GM18861 (cell line): ENCODE results near the gene RAD51B.
A peak's percentile ranks its signal among the peaks of the same experiment; 100 is the strongest.

Experiments used
- ATAC-seq: cut with Tn5 transposase; IDR thresholded peaks from one replicate; pipeline ENCODE4 v1.9.1; 2021; ENCODE audit not compliant: unreplicated experiment

Gene RAD51B

GRCh38 chr14:68684466-68685418 lies 865.2 kb downstream of the RAD51B start:
- no peak for ATAC-seq

DNA sequence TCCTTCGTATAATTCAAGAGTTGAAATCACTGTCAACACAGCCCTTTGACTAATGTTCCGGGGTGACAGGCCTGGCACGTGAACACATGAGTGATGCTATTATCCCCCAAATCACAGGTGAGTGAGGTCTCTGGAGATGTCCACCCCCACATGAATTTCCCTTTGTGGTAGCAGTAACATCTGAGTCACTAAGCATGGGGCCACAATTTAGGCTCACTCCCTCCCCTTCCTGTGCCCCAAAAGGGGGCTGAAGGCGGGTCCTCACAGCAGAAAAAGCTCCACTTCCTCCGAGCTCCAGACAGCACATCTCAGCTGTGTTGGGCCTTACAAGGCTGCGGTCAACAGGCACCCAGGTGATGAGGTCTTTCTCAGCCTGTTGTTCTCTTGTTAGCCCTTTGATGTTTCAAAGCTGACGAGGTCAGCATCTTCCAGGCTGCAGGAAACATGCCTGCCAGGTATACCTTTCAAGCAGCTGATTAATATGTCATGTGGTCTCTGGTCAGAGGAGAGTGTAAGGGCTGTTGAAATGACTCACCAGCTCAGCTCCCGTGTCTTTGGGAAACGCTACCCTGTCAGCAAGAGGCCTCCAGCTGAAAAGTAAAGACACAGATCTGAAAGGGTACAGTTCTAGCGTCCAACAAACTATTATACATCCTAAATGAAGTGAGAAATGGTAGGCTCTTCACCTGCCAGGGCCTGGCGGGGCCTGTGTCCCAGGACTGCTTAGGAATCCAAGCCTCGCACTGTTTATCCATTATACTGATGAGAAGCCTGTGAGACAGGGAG lies 866.0 kb downstream of the RAD51B start:
- peak; percentile 82 for ATAC-seq

DNA sequence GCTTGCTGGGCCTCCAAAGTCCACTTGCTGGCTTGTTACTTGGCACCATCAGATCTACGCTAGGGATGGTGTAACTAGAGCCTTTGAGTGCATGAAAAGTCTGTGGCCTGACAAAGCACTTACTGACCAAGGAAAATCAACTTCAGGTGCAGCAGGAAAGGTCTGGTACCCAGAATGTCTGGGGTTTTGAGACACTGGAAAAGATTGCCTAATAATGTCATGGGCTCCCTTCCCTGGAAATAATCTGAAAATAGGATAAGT lies 866.6 kb downstream of the RAD51B start:
- no peak for ATAC-seq

- no peak for ATAC-seq
These were observed 867.1 kb downstream of the RAD51B start for GRCh38 chr14:68686724-68687123.

DNA sequence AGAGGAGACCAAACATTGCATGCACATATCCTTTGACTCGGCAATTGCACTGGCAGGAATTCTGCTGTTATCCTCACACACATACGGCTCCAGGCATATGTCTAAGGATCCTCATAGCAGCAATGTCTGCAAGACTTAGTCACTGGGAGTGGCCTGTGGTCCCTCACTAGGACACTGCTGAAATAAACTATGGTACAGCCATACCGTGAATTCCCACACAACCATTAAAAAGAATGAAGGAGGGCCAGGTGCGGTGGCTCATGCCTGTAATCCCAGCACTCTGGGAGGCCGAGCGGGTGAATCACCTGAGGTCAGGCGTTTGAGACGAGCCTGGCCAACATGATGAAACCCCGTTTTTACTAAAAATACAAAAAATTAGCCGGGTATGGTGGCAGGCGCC lies 868.2 kb downstream of the RAD51B start:
- ATAC-seq = no peak

DNA sequence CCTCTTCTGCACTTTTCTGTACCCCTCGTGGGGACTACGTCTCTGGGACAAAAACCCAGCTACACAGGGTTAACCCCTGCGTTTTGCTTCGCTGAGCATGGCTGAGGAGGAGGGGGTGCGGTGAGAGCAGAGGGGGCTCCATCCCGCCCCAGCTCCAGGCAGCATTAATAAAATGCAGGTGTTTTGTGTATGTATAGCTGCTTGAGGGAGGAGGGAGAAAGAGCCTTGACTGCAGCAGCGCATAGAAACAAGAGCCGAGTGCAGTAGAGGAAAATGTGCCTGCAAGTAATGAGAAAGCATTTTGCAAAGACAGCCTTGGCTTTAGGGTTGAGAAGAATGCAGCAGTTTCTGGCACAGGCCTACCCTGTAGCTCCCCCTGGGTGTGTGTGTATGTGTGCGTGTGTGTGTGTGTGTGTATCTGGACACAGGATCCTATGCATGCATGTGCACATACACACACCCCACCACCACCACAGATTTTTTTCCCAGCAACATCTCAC lies 869.3 kb downstream of the RAD51B start:
- ATAC-seq = no peak

DNA sequence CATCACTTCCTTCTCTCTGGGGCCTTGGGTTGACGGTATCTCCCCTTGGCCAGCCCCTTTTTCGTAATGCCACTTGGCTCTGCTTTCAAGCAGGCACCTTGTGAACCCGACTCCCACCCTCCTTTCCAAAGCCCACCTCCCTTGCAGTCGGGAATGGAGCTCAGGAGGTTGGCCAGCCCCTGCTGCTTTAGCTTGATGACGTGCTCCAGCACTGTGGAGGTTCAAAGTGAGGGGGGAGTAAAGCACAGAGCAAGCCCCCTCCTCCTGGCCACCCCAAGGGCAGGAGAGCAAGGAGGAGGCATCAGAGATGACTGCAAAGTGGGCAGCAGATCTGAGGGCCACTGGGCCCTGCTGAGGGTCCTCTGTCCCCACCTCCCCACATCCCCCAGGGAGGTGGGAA lies 869.9 kb downstream of the RAD51B start:
- no peak for ATAC-seq

DNA sequence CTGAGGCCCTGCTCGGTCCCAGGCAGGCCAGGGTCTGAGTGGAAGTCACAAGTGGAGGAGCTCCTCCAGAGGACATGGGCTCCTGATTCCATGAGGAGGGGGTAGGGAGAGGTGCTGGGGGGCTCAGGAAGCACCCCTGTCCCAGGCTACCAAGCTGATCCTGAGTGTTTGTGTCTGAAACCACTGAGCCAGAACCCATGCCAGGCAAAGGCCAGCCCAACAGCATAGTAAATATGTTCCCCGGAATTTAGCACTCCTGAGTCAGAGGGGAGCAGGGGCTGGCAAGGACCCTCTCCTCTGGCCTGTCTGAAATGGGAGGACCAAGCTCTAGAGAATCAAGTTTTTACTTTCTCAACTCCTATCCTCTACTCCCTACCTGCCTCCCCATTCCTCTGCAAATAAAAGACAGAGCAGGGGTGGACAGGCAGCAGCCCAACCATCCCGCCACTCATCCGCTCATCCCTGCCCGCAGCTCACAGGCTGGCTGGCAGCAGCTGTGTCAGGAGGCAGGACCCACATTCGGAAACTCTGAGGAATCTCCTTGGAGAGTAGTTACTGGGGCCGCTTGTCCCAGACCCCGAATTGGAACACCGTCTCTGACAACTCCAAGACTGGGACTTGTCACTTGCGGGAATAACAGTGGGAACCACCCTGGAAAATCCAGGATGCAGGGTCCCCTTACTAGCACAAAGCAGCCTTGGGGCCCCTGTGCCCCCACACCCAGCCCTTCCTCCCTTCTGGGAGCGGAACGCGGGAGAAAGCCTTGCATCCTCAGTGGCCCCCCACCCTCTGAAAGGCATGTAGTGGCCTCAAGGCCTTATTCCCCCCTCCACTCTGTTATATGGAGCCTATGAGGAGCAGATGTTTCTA lies 870.7 kb downstream of the RAD51B start:
- no peak for ATAC-seq

GRCh38 chr14:68691031-68691791 lies 871.6 kb downstream of the RAD51B start:
- ATAC-seq = no peak

- no peak for ATAC-seq
These were observed 872.2 kb downstream of the RAD51B start for GRCh38 chr14:68691792-68692118.

GRCh38 chr14:68692216-68692615 lies 872.6 kb downstream of the RAD51B start:
- no peak for ATAC-seq

GRCh38 chr14:68692916-68693771 lies 873.6 kb downstream of the RAD51B start:
- ATAC-seq = no peak

GRCh38 chr14:68693926-68694325 lies 874.3 kb downstream of the RAD51B start:
- ATAC-seq = no peak

DNA sequence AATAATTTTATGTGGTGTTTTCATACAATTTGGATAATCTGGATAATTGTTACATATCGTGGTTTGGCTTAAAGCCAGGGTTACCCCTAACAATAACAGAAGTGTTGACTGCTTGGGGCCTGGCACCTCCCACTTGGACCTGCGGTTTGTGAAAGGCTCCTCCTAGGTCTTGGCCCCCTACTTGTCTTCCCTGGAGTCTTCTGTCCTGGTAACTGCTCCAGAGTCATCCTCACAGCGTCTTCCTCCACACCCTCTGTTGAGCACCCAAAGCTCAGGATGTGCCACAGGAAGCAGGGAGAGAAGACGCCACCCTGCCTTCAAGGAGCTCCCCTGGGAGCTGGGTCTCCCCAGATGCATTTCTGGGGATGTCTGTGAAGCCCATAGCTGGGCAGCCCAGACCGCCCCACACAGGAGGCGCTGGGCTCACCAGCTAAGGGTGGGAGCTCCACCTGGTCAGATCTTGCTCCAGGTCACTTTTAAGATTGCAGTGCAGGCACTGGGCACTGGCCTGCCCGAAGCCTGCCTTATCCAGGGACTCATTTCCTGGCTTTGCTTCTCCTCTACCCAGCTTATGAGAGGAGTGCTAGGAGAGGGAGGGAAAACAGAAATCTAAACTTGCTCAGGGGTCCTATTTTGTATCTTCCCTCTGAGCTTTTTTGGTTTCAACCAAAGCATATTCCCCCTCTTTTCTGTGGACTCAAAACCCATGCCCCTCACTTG lies 875.1 kb downstream of the RAD51B start:
- no peak for ATAC-seq

- ATAC-seq = peak; percentile 90
These were observed 875.8 kb downstream of the RAD51B start for GRCh38 chr14:68695326-68695768.

- ATAC-seq = no peak
These were observed 876.3 kb downstream of the RAD51B start for GRCh38 chr14:68695856-68696255.

- ATAC-seq = no peak
These were observed 876.7 kb downstream of the RAD51B start for GRCh38 chr14:68696266-68696665.

DNA sequence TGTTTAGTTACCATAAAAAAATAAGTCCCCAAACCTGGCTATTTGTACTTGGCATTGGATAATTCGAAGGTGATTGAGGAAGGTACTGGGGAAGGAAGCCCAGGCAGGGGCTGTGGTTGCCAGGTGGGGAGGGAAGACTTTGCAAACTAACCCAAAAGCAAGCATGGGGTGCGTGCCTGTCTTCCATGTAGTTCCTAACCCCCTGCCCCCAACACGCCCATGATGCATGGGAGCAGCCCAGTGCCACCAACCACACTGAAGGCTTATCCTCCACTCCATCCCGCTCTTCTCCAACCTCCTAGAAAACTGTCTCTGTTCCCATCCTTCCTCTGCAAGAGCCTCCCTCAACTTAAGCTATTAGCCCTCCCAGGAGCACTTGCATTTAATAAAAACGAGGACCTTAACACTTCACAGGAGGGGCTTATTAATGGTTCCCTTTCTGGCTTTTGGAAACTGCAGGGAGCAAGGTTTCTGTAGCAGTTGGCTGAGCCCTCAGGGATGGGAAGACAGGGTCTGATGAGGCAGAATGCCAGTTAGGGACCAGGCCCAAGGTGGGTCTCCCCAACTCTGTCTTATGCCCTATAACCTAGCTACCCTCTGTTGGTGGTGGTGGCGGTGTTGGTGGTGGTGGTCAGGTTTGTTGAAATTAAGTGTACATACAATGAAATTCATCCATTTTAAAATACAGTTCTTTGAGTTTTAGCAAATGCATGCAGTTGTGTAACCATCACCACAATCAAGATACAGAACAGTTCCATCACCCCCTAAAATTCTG lies 877.3 kb downstream of the RAD51B start:
- ATAC-seq = no peak
